Hematopoietic multipotent progenitor cell treated with erythropoietin and hydrocortisone succinate and interleukin-3 and kit ligand, for 4 days (in vitro differentiated cells): ENCODE results near the gene MCM9.

ENCODE experiments used
- DNase-seq: peaks from one replicate; pipeline ENCODE4 v3.0.0-alpha.2; 2015

The MCM9 gene

DNA sequence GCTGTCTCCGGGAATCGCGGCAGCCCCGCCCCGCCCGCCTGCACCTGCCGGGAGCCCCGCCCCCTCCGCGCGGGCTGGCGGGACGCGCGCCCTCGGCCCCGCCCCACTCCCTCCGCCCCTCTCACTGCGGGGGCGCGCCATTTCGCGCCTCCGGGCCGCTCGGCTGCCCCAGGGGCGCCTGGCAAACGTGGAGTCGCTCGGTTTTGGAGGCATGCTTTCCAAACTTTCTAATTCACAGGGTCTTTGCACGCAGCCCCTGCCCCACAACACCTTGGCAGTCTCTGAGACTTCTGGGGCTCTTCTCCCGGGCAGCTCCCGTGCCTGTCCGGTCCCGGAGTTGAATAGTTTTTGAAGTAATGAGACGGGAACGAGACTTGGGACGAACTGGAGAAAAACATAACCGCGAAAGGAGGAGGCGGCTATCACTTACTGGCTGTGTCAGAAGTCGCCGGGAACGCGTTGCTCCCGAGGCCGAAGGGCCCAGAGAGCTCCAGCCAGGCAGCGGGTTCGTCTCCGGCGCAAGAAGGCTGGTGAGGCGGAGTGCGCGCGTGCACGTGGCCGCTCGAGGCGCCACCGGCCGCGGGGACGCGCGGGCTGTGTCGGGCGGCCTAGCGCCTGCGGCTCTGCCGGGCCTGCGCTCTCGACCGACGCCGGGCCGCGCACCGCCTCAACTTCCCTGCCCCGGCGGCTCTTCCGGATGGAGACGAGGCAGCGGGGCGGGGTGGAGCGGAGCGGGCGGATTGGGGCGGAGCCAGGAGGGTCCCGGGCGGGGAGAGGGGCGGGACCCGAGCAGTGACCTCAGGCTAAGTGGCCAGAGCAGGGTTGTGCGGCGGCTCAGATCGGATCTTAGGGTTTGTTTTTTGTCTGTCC, at the start of gene MCM9:
Gene MCM9 (minus strand): TSS at position 699 of the 870 bp plus-strand sequence. CDS start 3,436 bp downstream, outside the sequence.
- peak; percentile 97 for DNase-seq

DNA sequence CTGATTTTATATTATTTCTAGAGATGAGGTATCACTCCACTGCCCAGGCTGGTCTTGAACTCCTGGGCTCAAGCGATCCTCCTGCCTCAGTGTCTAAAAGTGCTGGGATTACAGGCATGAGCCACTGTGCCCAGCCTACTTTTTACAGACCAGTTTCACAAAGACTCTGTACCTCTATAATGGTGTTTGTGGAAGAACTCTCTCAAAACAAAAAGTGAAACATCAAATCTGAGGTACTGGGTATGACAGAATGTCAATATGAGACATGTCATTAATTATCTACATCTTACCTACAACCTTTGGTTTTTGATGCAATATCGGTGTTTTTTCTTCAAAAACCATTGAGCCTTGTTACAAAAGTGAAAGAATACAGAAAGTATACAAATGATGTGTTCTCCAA, 49.4 kb upstream of the MCM9 start:
- no peak for DNase-seq

DNA sequence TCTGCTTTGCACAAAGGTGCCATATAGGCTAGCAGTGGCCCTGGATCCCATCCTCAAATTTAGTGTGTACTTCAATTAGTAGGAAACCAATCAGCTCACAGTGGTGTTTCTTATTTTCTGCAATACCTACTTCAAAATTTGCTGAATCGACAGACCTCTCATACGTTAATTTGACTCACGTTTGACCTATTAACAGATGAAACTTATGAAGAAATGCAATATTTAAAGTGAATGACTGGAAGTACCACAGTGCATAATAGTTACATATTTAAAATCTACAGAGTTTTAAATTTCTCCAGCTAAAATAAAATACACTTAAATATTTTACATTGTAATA, 47.6 kb upstream of the MCM9 start:
- DNase-seq = no peak

DNA sequence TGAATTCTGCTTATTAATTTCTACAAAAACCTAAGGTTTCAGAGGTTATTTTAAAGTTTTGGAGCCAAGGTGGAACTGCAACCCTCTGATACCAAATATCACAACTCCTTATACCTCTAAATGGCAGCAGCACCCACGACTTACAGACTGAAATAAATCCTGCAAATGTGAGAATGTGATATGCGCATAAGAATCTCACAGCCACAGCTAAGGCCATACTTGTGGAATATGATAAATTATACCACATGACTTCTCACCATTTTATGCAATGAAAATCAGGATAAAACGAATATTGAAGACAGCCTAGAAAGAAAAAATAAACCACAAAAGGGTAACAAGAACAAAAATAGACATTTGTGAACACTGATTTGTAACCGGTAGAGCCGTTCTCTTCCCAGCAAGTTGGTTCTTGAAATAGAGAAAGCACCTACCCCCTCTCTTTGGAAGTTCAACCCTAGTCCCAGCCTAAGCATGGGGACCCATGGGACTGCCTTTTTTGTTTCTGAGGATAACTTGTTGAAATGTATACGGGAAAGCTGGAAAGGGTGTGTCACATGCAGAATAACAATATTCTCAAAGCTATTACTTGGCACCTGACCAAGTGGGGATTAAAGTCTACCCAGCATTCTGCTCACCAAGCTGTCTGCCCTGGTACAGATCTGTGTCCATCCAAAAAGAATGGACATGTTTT, 47.1 kb upstream of the MCM9 start:
- no peak for DNase-seq

DNA sequence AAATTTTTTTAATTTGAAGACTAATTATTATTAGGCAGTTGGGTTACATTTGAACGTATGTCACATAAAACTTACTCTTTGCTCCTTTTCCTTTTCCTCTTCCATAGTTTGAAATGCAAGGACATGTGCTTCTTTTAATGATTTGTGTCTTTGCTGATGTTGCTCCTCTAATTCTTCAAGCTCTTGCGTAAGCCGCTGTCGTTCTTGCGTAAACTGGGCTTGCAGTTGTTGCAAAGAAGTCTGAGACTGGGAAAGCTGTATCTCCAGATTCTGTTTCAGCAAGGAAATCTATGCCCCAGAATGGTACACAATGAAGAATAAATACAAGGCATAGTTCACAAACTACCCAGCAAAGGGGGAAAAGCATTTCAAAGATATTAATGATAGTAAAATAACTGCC, 45.1 kb upstream of the MCM9 start:
- peak; percentile 48 for DNase-seq

DNA sequence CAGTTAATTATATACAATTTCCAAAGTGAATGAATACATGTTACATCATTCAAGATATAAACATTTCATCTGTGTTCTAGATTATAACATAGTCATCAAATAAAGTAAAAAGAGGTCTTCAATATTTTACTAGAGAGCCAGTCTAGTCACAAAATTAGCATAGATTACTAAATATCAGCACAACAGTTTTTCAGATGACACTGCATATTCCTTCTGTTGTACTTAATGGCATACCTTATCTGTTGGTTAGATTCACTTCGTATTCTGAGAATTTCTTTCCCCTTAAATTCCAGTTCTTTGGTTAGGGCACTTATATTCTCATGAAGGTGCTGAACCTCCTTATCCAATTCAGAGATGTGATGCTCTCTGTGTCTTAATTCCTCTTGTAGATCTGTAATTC, 39.8 kb upstream of the MCM9 start:
- peak; percentile 10 for DNase-seq

DNA sequence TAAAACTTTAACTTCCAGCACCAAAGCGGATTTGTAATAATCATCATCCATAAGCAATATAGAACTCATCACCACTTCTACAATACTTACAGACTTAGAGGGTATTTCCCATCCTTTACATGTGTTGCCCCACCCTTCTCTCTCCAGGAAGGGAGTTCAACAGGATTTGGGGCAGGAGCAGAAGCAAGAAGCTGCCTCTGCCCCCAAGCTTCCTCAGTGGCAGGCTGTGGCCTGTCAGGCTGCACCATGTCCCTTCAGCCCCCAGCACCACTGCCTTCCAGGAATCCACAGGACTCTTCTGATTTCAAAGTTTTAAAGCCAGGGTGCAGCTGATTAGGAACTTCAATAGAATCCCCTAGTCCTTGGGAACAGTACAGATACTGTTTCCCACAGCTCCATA, 36.7 kb upstream of the MCM9 start:
- no peak for DNase-seq

DNA sequence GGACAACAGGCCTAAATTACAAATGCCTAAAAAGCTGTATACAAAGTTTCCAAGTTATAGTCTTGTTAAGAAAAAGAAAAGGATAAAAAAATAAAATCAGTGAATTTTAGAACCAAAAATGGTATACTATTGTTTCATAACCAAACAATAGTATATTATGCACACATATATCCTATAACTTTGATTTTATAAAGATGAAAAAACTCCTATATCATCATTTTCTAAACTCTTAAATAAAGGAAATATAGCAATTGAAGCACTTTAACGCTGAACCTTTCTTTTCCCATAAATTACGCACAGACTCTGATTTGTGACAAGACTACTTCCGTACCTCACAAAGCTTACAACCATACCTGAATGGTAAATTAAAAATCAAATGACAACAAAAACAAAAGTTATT, 35.9 kb upstream of the MCM9 start:
- no peak for DNase-seq

DNA sequence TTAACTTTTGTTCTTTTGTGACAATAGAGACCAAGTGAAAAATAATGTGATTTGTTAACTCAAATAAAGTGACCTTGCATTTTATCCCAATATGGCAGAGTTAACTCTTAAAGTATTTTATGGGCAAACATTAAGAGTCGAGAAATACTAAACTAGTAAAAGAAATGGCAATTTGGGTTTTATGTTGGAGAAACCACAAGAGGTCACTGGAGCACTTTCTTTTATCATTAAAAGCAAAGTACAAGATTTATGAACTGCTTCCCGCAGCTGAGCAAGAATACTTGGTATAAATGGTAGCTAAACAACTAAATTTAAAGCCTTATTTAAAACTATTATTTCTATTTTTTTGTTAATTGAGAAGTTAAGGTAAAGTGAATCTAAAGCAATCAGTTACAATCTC, 33.5 kb upstream of the MCM9 start:
- peak; percentile 72 for DNase-seq

DNA sequence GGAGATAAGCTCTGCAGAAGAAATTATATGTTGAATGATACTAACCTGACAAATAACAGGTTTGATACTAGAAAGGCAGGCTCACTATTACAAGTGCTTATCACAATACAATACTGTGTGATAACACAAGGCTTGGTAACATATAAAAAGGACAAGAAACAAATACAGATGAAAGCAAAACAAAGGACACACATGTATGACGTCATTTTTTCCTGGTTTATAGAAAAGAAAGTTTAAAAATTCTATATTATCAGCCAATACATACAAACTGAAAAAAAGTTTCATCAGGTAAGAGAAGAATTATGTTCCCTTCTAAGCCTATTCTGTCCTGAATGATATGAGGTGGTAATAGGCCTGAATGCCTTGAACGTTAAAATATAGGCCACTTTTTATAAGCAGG, 32.3 kb upstream of the MCM9 start:
- no peak for DNase-seq

DNA sequence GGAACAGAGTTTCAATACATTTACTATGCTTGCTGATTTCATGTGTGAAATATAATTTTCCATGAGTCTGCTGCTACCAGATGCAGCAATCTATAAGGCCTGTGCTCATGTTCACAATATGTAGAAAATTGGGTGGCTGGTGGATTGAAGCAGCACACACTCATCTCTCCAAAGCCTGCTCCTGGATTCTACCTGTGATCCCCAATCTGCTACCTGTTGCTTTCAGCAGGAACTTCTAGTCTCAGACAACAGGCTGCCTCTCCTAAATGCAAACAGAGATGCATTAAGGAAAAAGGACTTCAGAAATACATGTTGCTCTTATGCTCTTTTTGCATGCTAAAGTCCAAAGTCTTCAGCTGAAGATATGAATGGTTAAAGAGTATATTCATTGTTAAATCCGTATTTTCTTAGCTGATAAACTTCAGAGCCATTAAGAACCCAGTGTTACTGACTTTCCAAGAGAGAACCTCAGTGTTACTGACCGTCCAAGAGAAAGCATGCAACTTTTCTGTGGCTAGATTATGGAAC, 30.9 kb upstream of the MCM9 start:
- DNase-seq = no peak

DNA sequence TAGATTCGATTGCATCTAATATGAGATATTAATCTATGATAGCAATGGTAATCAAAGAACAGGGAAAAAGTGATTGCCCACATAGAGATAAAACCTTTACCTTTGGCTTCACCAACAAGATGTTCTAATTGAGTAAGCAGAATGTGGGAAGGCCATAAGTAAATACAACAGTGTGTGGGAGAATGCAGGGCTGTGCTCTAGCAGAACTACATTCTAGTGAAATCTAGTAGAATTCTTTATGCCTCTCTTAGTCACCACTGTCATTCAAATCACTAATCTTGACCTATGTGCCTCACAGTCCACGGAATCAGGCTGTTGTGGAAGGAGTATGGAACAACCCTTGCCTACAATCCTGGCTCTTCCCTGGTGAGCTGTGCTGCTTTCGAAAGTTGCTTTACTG, 30.4 kb upstream of the MCM9 start:
- no peak for DNase-seq

DNA sequence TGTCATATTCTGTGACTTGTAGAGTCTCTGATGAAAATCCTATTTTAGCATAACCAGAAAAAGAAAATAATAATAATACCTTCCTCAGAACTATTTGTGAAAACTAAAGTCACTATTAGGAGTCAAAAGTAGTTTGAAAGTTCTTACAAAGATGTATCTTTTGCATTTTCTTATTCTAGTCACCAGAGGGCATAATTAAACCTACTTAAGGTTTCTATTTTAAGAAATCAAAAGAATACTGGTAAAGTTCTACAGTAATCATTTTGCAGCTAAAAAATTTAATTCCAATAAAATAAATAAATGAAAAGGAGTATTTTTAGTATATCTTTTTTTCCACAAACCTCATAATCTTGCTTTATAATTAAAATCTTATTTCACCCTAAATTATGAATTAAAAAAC, 28.0 kb upstream of the MCM9 start:
- peak; percentile 44 for DNase-seq

DNA sequence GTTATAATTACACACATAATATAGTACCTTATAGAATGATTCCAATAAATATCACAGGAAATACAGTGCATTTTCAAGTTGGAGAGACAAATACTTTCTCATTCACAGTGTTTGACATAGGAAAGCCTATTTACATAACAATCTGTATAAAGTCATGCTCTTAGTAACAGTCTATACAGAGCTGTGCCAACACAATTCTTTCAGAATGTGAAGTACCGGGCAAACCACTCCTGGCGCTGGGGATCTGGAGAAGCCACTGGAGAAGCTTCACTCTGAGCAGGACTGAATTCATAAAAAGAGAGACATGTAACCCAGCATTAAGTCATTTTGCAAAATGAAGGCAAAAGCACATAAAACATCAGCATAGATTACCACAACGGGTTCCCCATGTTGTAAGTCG, 24.9 kb upstream of the MCM9 start:
- DNase-seq = no peak

DNA sequence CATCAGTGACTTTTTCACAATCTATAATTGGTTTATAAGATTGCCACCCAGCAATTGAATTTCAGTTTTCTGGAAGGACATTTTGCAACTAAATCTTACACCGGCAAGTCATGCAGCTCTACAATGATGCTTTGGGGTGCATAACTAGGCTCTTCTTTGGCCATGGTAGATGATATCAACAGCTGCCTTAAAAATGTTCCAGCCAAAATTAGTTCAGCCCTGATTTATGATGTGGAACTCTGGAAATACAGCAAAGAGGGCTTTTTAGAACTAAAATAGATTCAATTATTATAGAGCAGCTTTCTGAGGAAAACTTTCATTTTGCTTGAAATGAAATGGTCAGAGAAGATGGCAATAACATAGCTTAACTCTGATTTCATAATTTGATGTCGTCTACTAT, 18.4 kb upstream of the MCM9 start:
- no peak for DNase-seq

DNA sequence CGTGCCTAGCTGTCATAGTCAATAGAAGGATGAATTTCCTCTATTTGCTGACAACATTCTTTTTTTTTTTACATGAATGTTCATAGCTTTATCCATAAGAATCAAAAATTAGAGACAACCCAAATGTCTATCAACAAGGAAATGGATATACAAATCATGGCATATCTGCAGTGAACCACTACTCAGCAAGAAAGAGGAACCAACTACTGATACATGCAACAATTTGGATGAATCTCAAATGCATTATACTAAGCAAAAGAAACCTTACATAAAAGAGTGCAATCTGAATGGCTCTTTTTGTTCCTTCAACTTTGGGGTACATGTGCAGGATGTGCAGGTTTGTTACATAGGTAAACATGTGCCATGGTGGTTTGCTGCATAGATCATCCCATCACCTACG, 17.7 kb upstream of the MCM9 start:
- peak; percentile 29 for DNase-seq

DNA sequence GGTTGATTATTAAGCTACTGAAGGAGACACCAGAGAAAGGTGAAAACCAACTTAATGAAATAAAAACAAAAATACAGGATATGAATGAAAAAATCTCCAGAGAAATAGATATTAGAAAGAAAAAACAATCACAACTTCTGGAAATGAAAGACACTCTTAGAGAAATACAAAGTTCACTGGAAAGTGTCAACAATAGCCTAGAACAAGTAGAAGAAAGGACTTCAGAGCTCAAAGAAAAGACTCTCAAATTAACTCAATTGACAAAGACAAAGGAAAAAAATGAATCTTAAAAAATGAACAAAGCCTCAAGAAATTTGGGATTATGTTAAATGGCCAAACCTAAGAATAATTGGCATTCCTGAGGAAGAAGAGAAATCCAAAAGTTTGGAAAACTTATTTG, 10.3 kb upstream of the MCM9 start:
- no peak for DNase-seq

DNA sequence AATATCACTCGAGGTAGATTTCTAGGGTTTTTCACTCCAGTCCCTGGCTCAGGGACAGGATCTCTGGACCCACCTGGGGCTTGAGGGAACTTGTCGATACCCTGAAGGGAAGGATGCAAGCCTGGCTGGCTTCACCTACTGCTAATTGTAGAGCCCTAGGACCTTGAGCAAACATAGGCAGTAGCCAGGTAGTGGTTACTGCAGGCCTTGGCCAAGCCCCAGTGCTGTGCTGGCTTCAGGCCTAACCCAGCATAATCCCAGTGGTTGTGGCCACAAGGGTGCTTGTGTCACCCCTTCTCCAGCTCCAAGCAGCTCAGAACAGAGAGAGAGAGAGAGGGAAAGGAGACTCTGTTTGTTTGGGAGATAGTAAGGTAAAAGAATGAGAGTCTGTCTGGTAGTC, 5.8 kb upstream of the MCM9 start:
- DNase-seq = no peak

DNA sequence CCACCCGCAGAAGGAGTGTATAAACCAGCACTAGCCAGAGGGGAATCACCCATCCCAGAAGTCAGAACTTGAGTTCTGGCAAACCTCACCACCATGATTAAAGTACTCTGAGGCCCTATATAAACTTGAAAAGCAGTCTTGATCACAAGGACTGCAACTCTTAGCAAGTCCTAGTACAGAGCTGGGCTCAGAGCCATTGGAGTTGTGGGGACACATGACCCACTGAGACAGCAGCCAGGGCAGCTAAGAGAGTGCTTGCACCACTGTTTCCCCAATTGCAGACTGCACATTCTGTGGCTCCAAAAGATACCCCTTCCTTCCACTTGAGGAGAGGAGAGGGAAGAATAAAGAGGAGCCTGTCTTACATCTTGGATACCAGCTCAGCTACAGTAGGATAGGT, 4.7 kb upstream of the MCM9 start:
- no peak for DNase-seq

DNA sequence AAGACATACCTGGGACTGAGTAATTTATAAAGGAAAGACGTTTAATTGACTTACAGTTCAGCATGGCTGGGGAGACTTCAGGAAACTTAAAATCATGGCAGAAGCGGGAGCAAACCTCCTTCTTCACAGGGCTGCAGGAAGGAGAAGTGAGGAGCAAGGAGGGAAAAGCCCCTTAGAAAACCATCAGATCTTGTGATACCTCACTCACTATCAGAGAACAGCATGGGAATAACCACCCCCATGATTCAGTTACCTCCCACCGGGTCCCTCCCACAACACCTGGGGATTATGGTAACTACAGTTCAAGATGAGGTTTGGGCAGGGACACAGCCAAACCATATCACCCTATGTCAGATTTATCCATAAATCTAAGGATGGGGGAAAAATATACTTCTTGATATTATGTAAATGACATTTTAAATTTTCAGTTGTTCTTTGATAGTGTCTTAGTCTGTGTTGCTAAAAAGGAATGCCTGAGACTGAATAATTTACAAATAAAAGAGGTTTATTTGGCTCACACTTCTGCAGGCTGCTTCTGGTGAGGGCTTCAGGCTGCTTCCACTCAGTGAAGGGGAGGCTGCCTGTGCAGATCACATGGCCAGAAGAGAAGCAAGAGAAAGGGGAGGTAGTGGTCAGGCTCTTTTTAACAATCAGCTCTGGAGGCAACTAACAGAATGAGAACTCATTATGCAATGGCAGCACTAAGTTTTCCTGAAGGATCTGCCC, 1.2 kb upstream of the MCM9 start:
- DNase-seq = no peak

DNA sequence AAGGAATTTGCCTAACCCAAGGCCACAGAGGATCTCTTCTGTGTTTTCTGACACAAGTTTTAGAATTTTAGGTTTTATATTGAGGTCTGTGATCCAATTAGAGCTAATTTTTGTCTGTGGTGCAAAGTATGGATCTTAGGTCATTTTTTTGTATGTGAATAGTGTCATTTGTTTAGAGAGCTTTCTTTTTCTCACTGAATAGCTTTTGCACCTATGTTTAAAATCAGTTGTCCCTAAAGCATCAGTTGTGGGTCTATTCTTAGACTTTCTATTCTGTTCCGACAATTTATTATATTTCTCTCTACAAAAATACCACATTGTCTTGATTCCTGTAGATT, 341 bp upstream of the MCM9 start:
- DNase-seq = no peak

DNA sequence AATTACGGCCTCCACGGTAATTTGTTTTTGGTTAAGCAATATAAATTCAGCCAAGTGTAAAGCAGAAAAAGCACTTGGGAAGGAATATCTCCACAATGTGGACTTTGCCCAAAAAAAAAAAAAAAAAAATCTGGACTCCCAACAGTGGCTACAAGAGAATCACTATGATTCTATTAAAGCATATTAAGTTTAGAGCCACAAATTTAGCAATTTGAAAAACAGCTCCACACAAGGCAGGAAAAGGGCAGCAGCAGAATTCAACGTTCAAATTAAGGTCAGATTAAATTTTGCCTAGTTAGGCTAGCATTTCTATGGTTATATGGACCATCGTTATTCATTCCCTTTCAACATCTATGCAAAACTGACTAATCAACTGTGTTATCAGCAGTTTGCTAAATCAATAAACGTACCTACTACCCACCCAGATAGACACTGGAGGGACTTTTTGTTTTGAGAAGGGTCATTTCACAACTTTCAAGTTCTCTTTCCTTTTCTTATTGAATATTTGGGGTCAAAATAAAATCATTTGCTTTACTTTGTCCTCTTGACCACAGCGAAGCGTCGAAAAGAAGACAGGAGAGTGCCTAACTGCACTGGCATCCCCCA, 1.0 kb downstream of the MCM9 start:
- DNase-seq = no peak

DNA sequence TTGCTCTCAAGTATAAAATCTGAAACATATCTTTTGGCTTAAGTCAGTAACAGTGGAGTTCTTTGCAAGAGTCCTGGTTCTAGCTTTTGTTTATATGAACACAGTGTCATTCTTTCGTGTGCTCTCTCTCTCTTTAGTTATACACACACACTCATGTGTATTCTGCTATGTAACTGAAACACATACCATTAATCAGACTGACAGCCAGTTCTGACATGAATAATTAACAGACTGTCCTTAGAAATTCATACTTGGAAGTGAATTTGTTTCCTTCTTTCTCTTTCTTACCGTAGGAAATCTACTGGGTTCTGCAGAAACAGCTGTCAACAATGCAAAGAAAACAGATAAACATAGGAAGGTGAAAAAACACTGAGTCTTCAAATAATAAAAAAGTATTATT, 2.5 kb downstream of the MCM9 start:
- no peak for DNase-seq

DNA sequence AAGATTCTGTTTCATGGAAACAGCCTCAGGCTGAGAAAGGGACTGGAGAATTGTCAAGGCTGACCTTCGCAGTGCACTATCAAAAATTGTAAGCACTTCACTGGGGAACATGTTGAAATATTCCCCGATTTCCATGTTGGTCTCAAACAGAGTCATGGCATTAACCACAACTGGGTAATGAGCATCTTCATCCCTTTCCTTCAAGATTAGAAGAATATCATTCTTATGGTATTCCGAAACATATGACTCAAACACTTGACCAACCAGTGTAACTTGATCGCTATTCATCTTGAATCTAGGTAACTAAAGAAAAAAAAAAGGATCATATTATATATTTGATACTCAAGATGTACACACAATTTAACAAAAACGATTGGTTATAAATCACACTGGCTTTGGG, 3.5 kb downstream of the MCM9 start:
- DNase-seq = no peak
